SU-DHL-6 (cell line): ENCODE results near the gene CMA1.

Experiments used
- H2AFZ ChIP-seq: fragments of 200-600 bp; sonication (generic); 2 replicates; pipeline ENCODE4 v1.6.1; 2014; ENCODE audit warnings: low read depth, mild to moderate bottlenecking, moderate library complexity, mixed read lengths, antibody characterized with exemption, low read length; ENCODE audit not compliant: severe bottlenecking
- H3F3A ChIP-seq: fragments of 200-600 bp; shearing (Covaris generic); 2 replicates; pipeline ENCODE4 v1.6.0; 2016; ENCODE audit warnings: antibody characterized with exemption, mild to moderate bottlenecking; ENCODE audit not compliant: insufficient read depth
- H3K27ac ChIP-seq: fragments of 200-600 bp; sonication (generic); 2 replicates; pipeline ENCODE4 v1.5.1; 2016; ENCODE audit warnings: low read depth, mild to moderate bottlenecking, low read length, moderate library complexity, mixed read lengths
- H3K27me3 ChIP-seq: fragments of 200-600 bp; sonication (generic), shearing (Covaris generic); 2 replicates; pipeline ENCODE4 v1.6.0; 2014; ENCODE audit warnings: mild to moderate bottlenecking, low read length
- H3K36me3 ChIP-seq: fragments of 200-600 bp; sonication (generic); 2 replicates; pipeline ENCODE4 v1.6.1; 2014; ENCODE audit warnings: mild to moderate bottlenecking, low read length, mixed read lengths
- H3K4me2 ChIP-seq: fragments of 300-600, 200-600 bp; shearing (Covaris generic), sonication (generic); 2 replicates; pipeline ENCODE4 v1.6.0; 2014; ENCODE audit warnings: low read length, low read depth, mild to moderate bottlenecking; ENCODE audit not compliant: poor library complexity, severe bottlenecking
- H3K4me3 ChIP-seq: fragments of 200-600 bp; sonication (generic); 2 replicates; pipeline ENCODE4 v1.5.1; 2014; ENCODE audit warnings: antibody characterized with exemption, low read length, mild to moderate bottlenecking, mixed read lengths; ENCODE audit not compliant: insufficient read depth, poor library complexity, severe bottlenecking
- H3K79me2 ChIP-seq: fragments of 200-600 bp; sonication (generic); 2 replicates; pipeline ENCODE4 v1.6.1; 2014; ENCODE audit warnings: mild to moderate bottlenecking, low read length, moderate library complexity; ENCODE audit not compliant: insufficient read depth
- H3K9ac ChIP-seq: fragments of 200-600 bp; sonication (generic); 2 replicates; pipeline ENCODE4 v1.7.0; 2014; ENCODE audit warnings: mild to moderate bottlenecking, low read length
- H3K9me2 ChIP-seq: fragments of 200-600 bp; sonication (generic); replicated peaks from 2 replicates; pipeline ENCODE4 v1.6.1; 2014; ENCODE audit warnings: low read length; ENCODE audit not compliant: insufficient read depth
- H3K9me3 ChIP-seq: fragments of 200-600 bp; sonication (generic); 2 replicates; pipeline ENCODE4 v1.6.1; 2014; ENCODE audit warnings: low read length, mixed read lengths; ENCODE audit not compliant: insufficient read depth
- H4K20me1 ChIP-seq: fragments of 200-600 bp; sonication (generic); 2 replicates; pipeline ENCODE4 v1.6.1; 2014; ENCODE audit warnings: low read depth, mild to moderate bottlenecking, antibody characterized with exemption, low read length, moderate library complexity, mixed read lengths
- CTCF ChIP-seq: fragments of 200-600 bp; sonication (generic); IDR thresholded peaks from one replicate; pipeline ENCODE4 v1.5.1; 2017; ENCODE audit warnings: antibody characterized with exemption, mild to moderate bottlenecking, low read length, moderate library complexity; ENCODE audit not compliant: insufficient read depth, poor library complexity, severe bottlenecking
- EZH2phosphoT487 ChIP-seq: fragments of 200-600 bp; sonication (generic), shearing (Covaris generic); conservative IDR thresholded peaks from 2 replicates; pipeline ENCODE4 v1.6.1; 2018; ENCODE audit warnings: mild to moderate bottlenecking, antibody characterized with exemption, low read length, moderate library complexity, mixed read lengths

The CMA1 gene

DNA sequence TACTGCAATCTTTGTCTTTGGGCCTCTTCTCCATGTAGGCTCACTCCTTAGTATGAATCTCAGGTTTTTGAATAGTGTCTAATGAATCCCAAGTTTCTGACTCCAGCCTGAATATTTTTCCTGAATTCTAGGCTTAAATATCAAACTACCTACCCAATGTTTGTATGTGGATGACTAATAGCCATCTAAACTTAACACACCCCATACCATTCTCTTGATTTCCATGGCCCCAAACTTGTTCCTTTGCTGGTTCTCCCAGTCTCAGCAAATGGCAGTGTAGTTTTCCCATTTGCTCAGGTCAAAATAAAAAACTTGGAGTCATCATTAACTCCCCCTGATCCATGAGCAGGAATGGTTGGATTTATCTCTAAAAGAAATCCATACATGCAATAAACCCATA, 46.7 kb downstream of the CMA1 start:
- Histone ChIP-seq H3K4me3 (no peak overlapping the region), H3F3A (no peaks in the 10 kb centered on the region), H3K4me2 (no peak overlapping the region), H4K20me1 (no peaks in the 10 kb centered on the region), H3K79me2 (no peaks in the 10 kb centered on the region), H3K9me2 (no peaks in the 10 kb centered on the region), H3K36me3 (no peaks in the 10 kb centered on the region), H3K9ac (no peak overlapping the region), H3K27me3 (no peaks in the 10 kb centered on the region), H3K9me3 (no peaks in the 10 kb centered on the region), H3K27ac (no peak overlapping the region), H2AFZ (no peak overlapping the region)
- TF ChIP-seq CTCF (no peak), EZH2phosphoT487 (no peak)

GRCh38 chr14:24459331-24459730, 48.7 kb downstream of the CMA1 start:
- no peaks in the 10 kb centered on the region for H3F3A ChIP-seq
- H3K9me2 ChIP-seq: no peaks in the 10 kb centered on the region
- H3K9me3 ChIP-seq: no peaks in the 10 kb centered on the region
- H3K27me3 ChIP-seq: no peaks in the 10 kb centered on the region
- H3K36me3 ChIP-seq: no peaks in the 10 kb centered on the region
- no peak overlapping the region for H2AFZ ChIP-seq
- no peaks in the 10 kb centered on the region for H4K20me1 ChIP-seq
- H3K4me3 ChIP-seq: no peak overlapping the region
- H3K9ac ChIP-seq: no peak overlapping the region
- H3K79me2 ChIP-seq: no peaks in the 10 kb centered on the region
- H3K4me2 ChIP-seq: no peak overlapping the region
- no peak overlapping the region for H3K27ac ChIP-seq
- TF ChIP-seq EZH2phosphoT487 (no peak), CTCF (no peak)

DNA sequence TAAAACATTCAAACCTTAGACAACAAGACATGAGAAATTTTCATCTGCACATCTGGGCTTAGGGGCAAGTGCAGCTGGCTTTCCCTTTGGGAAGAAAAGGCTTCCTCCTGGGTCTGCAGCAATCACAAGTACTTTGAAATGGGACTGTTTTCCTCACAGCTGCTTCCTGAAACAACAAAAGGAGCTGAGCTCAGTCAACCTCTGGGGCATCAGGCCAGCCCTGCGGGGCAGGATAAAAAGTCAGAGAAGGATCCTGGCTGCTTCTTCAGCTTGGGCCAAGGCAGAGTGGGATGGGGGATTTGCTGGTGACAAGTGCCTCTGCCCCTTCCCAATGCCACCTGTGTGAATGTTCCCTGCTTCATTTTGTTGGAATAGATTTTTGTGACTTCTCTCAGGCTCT, 49.3 kb downstream of the CMA1 start:
- H3K4me2 ChIP-seq: no peak overlapping the region
- H3K79me2 ChIP-seq: no peaks in the 10 kb centered on the region
- no peak overlapping the region for H2AFZ ChIP-seq
- H4K20me1 ChIP-seq: no peaks in the 10 kb centered on the region
- no peaks in the 10 kb centered on the region for H3K27me3 ChIP-seq
- TF ChIP-seq CTCF (no peak), EZH2phosphoT487 (no peak)
- no peak overlapping the region for H3K9ac ChIP-seq
- H3K36me3 ChIP-seq: no peaks in the 10 kb centered on the region
- no peaks in the 10 kb centered on the region for H3F3A ChIP-seq
- no peaks in the 10 kb centered on the region for H3K9me3 ChIP-seq
- no peak overlapping the region for H3K27ac ChIP-seq
- no peak overlapping the region for H3K4me3 ChIP-seq
- H3K9me2 ChIP-seq: no peaks in the 10 kb centered on the region

GRCh38 chr14:24456980-24457379, 51.1 kb downstream of the CMA1 start:
- Histone ChIP-seq H3K9me2 (no peaks in the 10 kb centered on the region), H3F3A (no peaks in the 10 kb centered on the region), H3K79me2 (no peaks in the 10 kb centered on the region), H3K27me3 (no peaks in the 10 kb centered on the region), H3K36me3 (no peaks in the 10 kb centered on the region), H3K4me2 (no peak overlapping the region), H2AFZ (no peak overlapping the region), H3K4me3 (no peak overlapping the region), H3K27ac (no peak overlapping the region), H4K20me1 (no peaks in the 10 kb centered on the region), H3K9me3 (no peaks in the 10 kb centered on the region), H3K9ac (no peak overlapping the region)
- no peak for TF ChIP-seq CTCF
- no peak for TF ChIP-seq EZH2phosphoT487
